ENCODE results near the gene GCNA. TPM values are rescaled to one million over a fixed set of nuclear protein-coding genes. Genes with fewer than 3 reads are reported as not detected.
A peak's percentile ranks its signal among the peaks of the same experiment; 100 is the strongest.

Gene GCNA
- total and polyA plus RNA-seq, 12 donors, result 0.53 to 2.7 (median 1.4) TPM

- 85 to 89% methylated on average over 10 of the region's 10 CpGs for WGBS, 2 donors
- peaks cover 0 to 17% (median 6%) of the 10 kb centered on the region in 9 donors for H3K4me1 ChIP-seq
- H3K27ac ChIP-seq, result no peak overlapping the region
- TF ChIP-seq, protein P1, sequence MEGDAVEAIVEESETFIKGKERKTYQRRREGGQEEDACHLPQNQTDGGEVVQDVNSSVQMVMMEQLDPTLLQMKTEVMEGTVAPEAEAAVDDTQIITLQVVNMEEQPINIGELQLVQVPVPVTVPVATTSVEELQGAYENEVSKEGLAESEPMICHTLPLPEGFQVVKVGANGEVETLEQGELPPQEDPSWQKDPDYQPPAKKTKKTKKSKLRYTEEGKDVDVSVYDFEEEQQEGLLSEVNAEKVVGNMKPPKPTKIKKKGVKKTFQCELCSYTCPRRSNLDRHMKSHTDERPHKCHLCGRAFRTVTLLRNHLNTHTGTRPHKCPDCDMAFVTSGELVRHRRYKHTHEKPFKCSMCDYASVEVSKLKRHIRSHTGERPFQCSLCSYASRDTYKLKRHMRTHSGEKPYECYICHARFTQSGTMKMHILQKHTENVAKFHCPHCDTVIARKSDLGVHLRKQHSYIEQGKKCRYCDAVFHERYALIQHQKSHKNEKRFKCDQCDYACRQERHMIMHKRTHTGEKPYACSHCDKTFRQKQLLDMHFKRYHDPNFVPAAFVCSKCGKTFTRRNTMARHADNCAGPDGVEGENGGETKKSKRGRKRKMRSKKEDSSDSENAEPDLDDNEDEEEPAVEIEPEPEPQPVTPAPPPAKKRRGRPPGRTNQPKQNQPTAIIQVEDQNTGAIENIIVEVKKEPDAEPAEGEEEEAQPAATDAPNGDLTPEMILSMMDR (IDR thresholded peaks at IDR 0.05), result no peak
- DNase-seq (no peak), ATAC-seq (no peak)
- peaks cover 0 to 81% (median 13%) of the 10 kb centered on the region in 9 donors for H3K36me3 ChIP-seq
- intact Hi-C loops (cut with DNase I), result loop anchor here in 1 of 10 donors (10.0 kb wide), 1 partner anchor 59 kb away; no protein-coding TSS in a partner anchor
- H3K4me3 ChIP-seq, result no peak overlapping the region
- H3K9me3 ChIP-seq, result peaks cover 0 to 15% (median 0%) of the 10 kb centered on the region in 11 donors
- no peaks in the 10 kb centered on the region for H3K27me3 ChIP-seq
Observed at GRCh38 chrX:71604141-71604540, 25.9 kb downstream of the GCNA start.

DNA sequence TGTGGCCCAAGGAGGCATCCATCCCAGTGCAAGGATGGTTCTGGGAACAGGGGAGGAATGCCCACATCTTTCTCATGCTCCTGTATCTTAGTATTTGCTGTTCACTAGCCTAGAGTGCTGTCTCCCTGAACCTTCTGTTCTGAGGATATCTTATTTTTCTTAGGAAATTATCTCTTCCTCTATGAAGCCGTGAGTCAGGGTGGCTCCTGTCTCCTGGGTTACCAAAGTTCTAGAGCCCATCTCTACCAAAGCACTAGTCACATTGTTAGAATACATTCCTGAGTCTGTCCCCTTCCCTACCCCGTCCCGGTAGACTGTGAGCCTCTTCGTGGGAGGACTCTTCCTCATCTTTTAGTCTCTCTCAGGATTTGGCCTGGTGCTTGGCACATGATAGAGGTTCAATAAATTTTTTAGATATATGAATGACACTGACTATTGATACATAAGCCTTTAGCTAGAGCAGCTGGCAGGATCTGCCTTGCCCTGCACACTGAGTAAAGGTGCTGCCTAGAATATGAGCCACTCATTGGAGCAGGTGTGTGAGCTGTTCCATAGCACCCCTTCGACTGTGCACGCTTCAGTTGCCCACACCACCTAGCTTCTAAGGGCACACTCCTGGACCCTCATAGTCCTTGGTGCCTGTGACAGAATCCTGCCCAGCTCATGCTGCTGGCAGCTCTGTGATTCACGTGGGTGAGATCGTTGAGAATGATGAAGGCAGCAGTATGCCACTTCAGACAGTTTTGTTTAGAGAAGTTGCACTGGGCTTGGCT lies 26.7 kb downstream of the GCNA start:
- H3K4me3 ChIP-seq, result no peak overlapping the region
- no peak overlapping the region for H3K27ac ChIP-seq
- H3K9me3 ChIP-seq, result peaks cover 0 to 15% (median 0%) of the 10 kb centered on the region in 11 donors
- DNase-seq (no peak), ATAC-seq (peak in 1 of 8 donors; percentile 52)
- H3K27me3 ChIP-seq, result no peaks in the 10 kb centered on the region
- peaks cover 0 to 17% (median 6%) of the 10 kb centered on the region in 9 donors for H3K4me1 ChIP-seq
- 88 to 89% methylated on average over 8 of the region's 8 CpGs for WGBS, 2 donors
- TF ChIP-seq, protein P1 (IDR thresholded peaks at IDR 0.05), result no peak
- H3K36me3 ChIP-seq, result peaks cover 0 to 81% (median 20%) of the 10 kb centered on the region in 9 donors
- intact Hi-C loops (cut with DNase I), result loop anchor here in 1 of 10 donors (10.0 kb wide), 1 partner anchor 60 kb away; no protein-coding TSS in a partner anchor

DNA sequence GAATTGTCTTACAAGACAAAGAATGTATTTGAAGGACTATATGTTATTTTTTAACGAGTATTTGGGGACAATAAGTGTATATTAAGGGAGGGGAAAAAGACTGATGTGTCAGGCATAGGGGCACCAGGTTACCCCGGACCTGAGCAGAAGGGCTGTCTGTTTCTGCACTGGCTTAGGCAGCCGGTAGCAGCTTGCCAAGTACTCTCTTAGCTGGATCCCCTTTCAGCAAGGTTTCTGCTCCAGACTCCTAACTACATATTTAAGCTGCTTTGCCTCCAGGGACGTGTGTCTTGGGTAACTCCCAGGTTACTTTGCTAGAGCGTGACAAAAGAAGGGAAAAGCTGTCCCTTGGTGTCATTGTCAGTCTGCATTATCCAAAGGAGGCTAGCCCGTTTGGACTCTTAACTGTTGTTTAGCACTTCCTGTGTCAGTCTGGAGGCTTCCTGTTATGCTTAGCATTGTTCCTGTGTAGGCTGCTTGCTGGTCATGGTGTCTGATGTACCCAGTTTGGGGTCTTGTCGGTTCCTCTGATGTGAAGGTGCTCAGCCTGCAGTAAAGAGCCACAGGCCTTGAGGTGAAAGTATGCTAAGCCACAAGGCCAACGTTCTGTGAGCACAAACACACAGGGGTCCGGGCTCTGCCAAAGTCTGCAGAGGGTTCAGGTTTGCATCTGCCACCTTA lies 28.4 kb downstream of the GCNA start:
- TF ChIP-seq, protein P1 (IDR thresholded peaks at IDR 0.05), result no peak
- Histone ChIP-seq H3K4me1 (peaks cover 0 to 17% (median 6%) of the 10 kb centered on the region in 9 donors), H3K27ac (peak overlapping the region in 1 of 10 donors; percentile 41), H3K9me3 (peaks cover 0 to 15% (median 0%) of the 10 kb centered on the region in 11 donors), H3K4me3 (no peak overlapping the region), H3K27me3 (no peaks in the 10 kb centered on the region), H3K36me3 (peaks cover 0 to 83% (median 28%) of the 10 kb centered on the region in 9 donors)
- WGBS, 2 donors, result 44 to 47% methylated on average over 9 of the region's 9 CpGs
- no peak for DNase-seq
- ATAC-seq, result peak in 1 of 8 donors; percentile 25
- intact Hi-C loops (cut with DNase I), result loop anchor here in 1 of 10 donors (10.0 kb wide), 1 partner anchor 62 kb away; no protein-coding TSS in a partner anchor

DNA sequence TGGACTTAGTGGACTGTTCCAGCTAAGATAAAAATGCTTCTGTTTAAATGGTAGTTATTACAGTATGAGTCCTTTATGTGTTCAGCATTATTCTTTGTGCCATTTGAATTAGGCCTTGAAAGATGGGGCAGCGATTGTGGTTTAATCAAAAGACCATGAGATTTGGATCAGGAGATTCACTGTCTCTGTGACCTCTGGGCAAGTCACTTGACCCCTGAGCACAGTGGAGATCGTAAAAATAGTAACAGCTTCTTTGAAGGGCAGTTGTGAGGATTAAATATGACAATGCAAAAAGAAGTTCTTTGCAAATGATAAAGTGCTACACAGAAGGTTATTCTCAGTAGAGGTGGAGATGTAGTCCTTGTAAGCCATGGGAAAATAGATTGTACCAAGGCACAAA lies 29.3 kb downstream of the GCNA start:
- Histone ChIP-seq H3K27me3 (no peaks in the 10 kb centered on the region), H3K4me3 (no peak overlapping the region), H3K36me3 (peaks cover 0 to 83% (median 28%) of the 10 kb centered on the region in 9 donors), H3K4me1 (peaks cover 0 to 17% (median 6%) of the 10 kb centered on the region in 9 donors), H3K9me3 (peaks cover 0 to 12% (median 0%) of the 10 kb centered on the region in 11 donors), H3K27ac (peak overlapping the region in 1 of 10 donors; percentile 41)
- intact Hi-C loops (cut with DNase I), result loop anchor here in 1 of 10 donors (10.0 kb wide), 1 partner anchor 63 kb away; no protein-coding TSS in a partner anchor
- DNase-seq (no peak), ATAC-seq (no peak)
- 55 to 62% methylated on average over 2 of the region's 2 CpGs for WGBS, 2 donors
- TF ChIP-seq, protein P1 (IDR thresholded peaks at IDR 0.05), result no peak
